ENCODE results near the gene EPAS1. TPM values are rescaled to one million over a fixed set of nuclear protein-coding genes. Genes with fewer than 3 reads are reported as not detected.

Gene EPAS1
- total RNA-seq, 3 donors from 2014 or later = 92.5 to 274 (median 229) TPM

GRCh38 chr2:46413111-46413510, 115.9 kb downstream of the EPAS1 start:
- no peak overlapping the region for H3K27ac ChIP-seq
- TF ChIP-seq POLR2A (IDR thresholded peaks at IDR 0.05) = no peak
- no peak for TF ChIP-seq POLR2AphosphoS5 (IDR thresholded peaks at IDR 0.05)
- TF ChIP-seq CTCF (IDR thresholded peaks at IDR 0.05) = no peak
- no peak for DNase-seq (ENCODE audit: low spot score in 2 of 2)
- H3K4me1 ChIP-seq = peaks cover 0 to 4% of the 10 kb centered on the region in 2 donors
- no peaks in the 10 kb centered on the region for H3K36me3 ChIP-seq
- H3K4me3 ChIP-seq = no peak overlapping the region
- no peaks in the 10 kb centered on the region for H3K27me3 ChIP-seq
- H3K9me3 ChIP-seq = peaks cover 0 to 9% of the 10 kb centered on the region in 2 donors
- intact Hi-C loops (cut with DNase I; ENCODE audit: low total_unique reads) = no loop called here

- Histone ChIP-seq H3K27me3 (no peaks in the 10 kb centered on the region), H3K4me3 (no peak overlapping the region), H3K36me3 (no peaks in the 10 kb centered on the region), H3K27ac (no peak overlapping the region), H3K4me1 (peaks cover 0 to 4% of the 10 kb centered on the region in 2 donors), H3K9me3 (peaks cover 0 to 9% of the 10 kb centered on the region in 2 donors)
- no peak for TF ChIP-seq CTCF (IDR thresholded peaks at IDR 0.05)
- TF ChIP-seq POLR2A (IDR thresholded peaks at IDR 0.05) = no peak
- no peak for TF ChIP-seq POLR2AphosphoS5 (IDR thresholded peaks at IDR 0.05)
- intact Hi-C loops (cut with DNase I; ENCODE audit: low total_unique reads) = no loop called here
- no peak for DNase-seq (ENCODE audit: low spot score in 2 of 2)
Observed at GRCh38 chr2:46413631-46414030, 116.4 kb downstream of the EPAS1 start.

GRCh38 chr2:46414701-46415100, 117.5 kb downstream of the EPAS1 start:
- intact Hi-C loops (cut with DNase I; ENCODE audit: low total_unique reads) = no loop called here
- Histone ChIP-seq H3K4me1 (peaks cover 0 to under 1% of the 10 kb centered on the region in 2 donors), H3K27me3 (no peaks in the 10 kb centered on the region), H3K36me3 (no peaks in the 10 kb centered on the region), H3K4me3 (no peak overlapping the region), H3K9me3 (peaks cover 0 to 9% of the 10 kb centered on the region in 2 donors), H3K27ac (no peak overlapping the region)
- no peak for DNase-seq (ENCODE audit: low spot score in 2 of 2)
- TF ChIP-seq CTCF (IDR thresholded peaks at IDR 0.05) = no peak
- no peak for TF ChIP-seq POLR2AphosphoS5 (IDR thresholded peaks at IDR 0.05)
- TF ChIP-seq POLR2A (IDR thresholded peaks at IDR 0.05) = no peak

GRCh38 chr2:46416280-46416679, 119.1 kb downstream of the EPAS1 start:
- TF ChIP-seq POLR2AphosphoS5 (IDR thresholded peaks at IDR 0.05) (no peak), CTCF (IDR thresholded peaks at IDR 0.05) (no peak), POLR2A (IDR thresholded peaks at IDR 0.05) (no peak)
- Histone ChIP-seq H3K4me3 (no peak overlapping the region), H3K27me3 (no peaks in the 10 kb centered on the region), H3K36me3 (no peaks in the 10 kb centered on the region), H3K27ac (no peak overlapping the region), H3K4me1 (no peaks in the 10 kb centered on the region), H3K9me3 (peaks cover 0 to 9% of the 10 kb centered on the region in 2 donors)
- no peak for DNase-seq (ENCODE audit: low spot score in 2 of 2)
- intact Hi-C loops (cut with DNase I; ENCODE audit: low total_unique reads) = no loop called here

- Histone ChIP-seq H3K9me3 (peaks cover 0 to 9% of the 10 kb centered on the region in 2 donors), H3K27ac (no peak overlapping the region), H3K4me1 (no peaks in the 10 kb centered on the region), H3K36me3 (no peaks in the 10 kb centered on the region), H3K27me3 (no peaks in the 10 kb centered on the region), H3K4me3 (no peak overlapping the region)
- TF ChIP-seq POLR2A (IDR thresholded peaks at IDR 0.05) (no peak), POLR2AphosphoS5 (IDR thresholded peaks at IDR 0.05) (no peak), CTCF (IDR thresholded peaks at IDR 0.05) (no peak)
- intact Hi-C loops (cut with DNase I; ENCODE audit: low total_unique reads) = no loop called here
- DNase-seq (ENCODE audit: low spot score in 2 of 2) = no peak
Observed at GRCh38 chr2:46416739-46417403, 119.7 kb downstream of the EPAS1 start.

All from breast epithelium (tissue), 4 donors.